GM19099 (cell line): ENCODE measurements around the gene BRAT1.

Experiments
- POLR2A ChIP-seq: IDR thresholded peaks from 3 replicates; pipeline ENCODE4 v1.6.1; 2011; ENCODE audit warnings: low read depth; ENCODE audit not compliant: insufficient read length; ENCODE audit errors: extremely low read depth

BRAT1 gene

GRCh38 chr7:2546776-2547586 is 8.3 kb downstream of the BRAT1 start:
- no peak for TF ChIP-seq POLR2A

GRCh38 chr7:2545746-2546425 is 9.4 kb downstream of the BRAT1 start:
- no peak for TF ChIP-seq POLR2A

GRCh38 chr7:2544541-2545188 is 10.7 kb downstream of the BRAT1 start:
- TF ChIP-seq POLR2A: no peak

GRCh38 chr7:2542916-2543871 is 12.1 kb downstream of the BRAT1 start:
- no peak for TF ChIP-seq POLR2A

- TF ChIP-seq POLR2A: no peak
These were observed 13.1 kb downstream of the BRAT1 start for GRCh38 chr7:2542011-2542915.

- TF ChIP-seq POLR2A: no peak
These were observed 13.9 kb downstream of the BRAT1 start for GRCh38 chr7:2541291-2542010.

- TF ChIP-seq POLR2A: no peak
These were observed 14.7 kb downstream of the BRAT1 start for GRCh38 chr7:2540641-2541051.

GRCh38 chr7:2540133-2540532 is 15.2 kb downstream of the BRAT1 start:
- TF ChIP-seq POLR2A: no peak

GRCh38 chr7:2539031-2539911 is 16.1 kb downstream of the BRAT1 start:
- no peak for TF ChIP-seq POLR2A

- TF ChIP-seq POLR2A: no peak
These were observed 17.1 kb downstream of the BRAT1 start for GRCh38 chr7:2537981-2538851.
